Measurements from ENCODE around the gene NOTCH1. TPM values are rescaled to one million over a fixed set of nuclear protein-coding genes. Genes with fewer than 3 reads are reported as not detected.

The NOTCH1 gene
- total RNA-seq, 1 experiment from 2014 or later, result 53.4 TPM

DNA sequence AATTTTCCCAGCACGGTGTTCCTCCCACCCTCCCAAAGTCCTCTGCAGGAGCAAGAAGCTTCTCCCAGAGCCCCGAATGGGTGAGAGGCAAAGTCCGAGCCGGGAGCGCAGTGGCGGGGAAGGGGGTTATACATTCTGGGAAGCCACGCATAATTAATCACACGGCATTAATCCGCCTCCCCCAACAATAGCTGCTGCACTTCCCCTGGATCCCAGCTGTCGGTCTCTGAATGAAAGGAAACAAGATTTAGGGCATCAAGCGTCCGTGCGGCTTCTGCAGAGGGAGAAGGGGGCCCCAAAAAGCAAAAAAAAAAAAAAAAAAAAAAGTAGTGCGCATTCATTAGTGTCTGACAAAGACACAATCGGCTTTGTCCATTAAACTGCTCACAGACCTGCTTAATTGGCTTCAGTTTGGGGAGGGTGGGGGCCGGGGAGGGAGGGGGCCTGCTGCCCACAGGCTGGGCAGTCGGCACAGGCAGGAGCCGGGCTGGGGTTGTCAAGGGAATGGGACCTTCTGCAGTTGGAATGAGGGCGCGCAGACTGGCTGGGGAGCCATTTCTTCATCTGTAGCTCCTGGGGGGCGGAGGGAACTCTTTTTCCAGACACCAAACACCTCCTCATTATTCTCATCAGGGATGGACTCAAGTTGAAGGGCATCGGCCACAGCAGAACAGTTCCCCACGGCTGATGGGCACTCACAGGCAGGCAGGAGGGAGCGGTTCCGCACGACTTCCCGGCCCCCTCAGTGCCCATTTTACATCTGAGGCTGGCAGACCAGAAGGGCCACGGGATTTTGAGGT is 3.4 kb downstream of the NOTCH1 start:
- ChIA-PET CTCF (interaction anchor here (0.7 to 2.9 kb wide), 2 partner anchors 11 to 83 kb away, joined by 3 to 27 read pairs; no protein-coding TSS in a partner anchor), POLR2A (interaction anchor here (1.3 kb wide), 1 partner anchor 58 kb away, joined by 4 read pairs; no protein-coding TSS in a partner anchor)
- Mint-ChIP-seq H3K36me3 (ENCODE audit: insufficient read depth, unreplicated experiment) (peaks cover 44% of the 10 kb centered on the region), H3K9me3 (ENCODE audit: unreplicated experiment) (no peaks in the 10 kb centered on the region), H3K4me3 (ENCODE audit: unreplicated experiment) (no peak overlapping the region), H3K27ac (ENCODE audit: low read depth, unreplicated experiment) (no peak overlapping the region), H3K27me3 (ENCODE audit: insufficient read depth, unreplicated experiment) (no peaks in the 10 kb centered on the region), H3K4me1 (ENCODE audit: insufficient read depth, unreplicated experiment) (peaks cover 11% of the 10 kb centered on the region)
- TF ChIP-seq, protein P1, sequence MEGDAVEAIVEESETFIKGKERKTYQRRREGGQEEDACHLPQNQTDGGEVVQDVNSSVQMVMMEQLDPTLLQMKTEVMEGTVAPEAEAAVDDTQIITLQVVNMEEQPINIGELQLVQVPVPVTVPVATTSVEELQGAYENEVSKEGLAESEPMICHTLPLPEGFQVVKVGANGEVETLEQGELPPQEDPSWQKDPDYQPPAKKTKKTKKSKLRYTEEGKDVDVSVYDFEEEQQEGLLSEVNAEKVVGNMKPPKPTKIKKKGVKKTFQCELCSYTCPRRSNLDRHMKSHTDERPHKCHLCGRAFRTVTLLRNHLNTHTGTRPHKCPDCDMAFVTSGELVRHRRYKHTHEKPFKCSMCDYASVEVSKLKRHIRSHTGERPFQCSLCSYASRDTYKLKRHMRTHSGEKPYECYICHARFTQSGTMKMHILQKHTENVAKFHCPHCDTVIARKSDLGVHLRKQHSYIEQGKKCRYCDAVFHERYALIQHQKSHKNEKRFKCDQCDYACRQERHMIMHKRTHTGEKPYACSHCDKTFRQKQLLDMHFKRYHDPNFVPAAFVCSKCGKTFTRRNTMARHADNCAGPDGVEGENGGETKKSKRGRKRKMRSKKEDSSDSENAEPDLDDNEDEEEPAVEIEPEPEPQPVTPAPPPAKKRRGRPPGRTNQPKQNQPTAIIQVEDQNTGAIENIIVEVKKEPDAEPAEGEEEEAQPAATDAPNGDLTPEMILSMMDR (IDR thresholded peaks at IDR 0.05; ENCODE audit: unreplicated experiment), result no peak
- no TSS peak for BruUV-seq (replicated peaks)
- DNase-seq (ENCODE audit: unreplicated experiment), result no peak
- intact Hi-C loops (cut with micrococcal nuclease), result no loop called here

DNA sequence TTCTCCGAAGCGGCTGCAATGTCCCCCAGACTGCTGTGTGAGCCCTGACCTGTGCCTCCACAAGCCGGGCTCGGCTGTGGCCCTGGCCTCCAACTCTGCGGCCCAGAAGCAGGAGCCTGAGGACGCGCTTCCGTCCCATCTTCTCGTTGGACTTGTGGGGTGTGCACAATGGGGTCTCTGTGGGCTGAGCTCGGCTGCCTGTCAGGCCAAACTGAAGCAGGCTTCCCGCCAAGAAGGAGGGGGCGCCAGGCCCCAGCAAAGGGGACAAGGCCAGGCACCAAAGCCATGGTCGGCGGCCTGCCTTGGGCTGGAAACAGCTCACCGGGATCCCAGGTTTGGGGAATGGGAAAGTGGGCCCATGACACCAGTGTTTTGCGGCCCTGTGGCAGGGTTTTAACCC is 4.1 kb downstream of the NOTCH1 start:
- Mint-ChIP-seq H3K4me3 (ENCODE audit: unreplicated experiment) (no peak overlapping the region), H3K4me1 (ENCODE audit: insufficient read depth, unreplicated experiment) (peaks cover 5% of the 10 kb centered on the region), H3K36me3 (ENCODE audit: insufficient read depth, unreplicated experiment) (peaks cover 50% of the 10 kb centered on the region), H3K27ac (ENCODE audit: low read depth, unreplicated experiment) (no peak overlapping the region), H3K27me3 (ENCODE audit: insufficient read depth, unreplicated experiment) (no peaks in the 10 kb centered on the region), H3K9me3 (ENCODE audit: unreplicated experiment) (no peaks in the 10 kb centered on the region)
- DNase-seq (ENCODE audit: unreplicated experiment), result no peak
- BruUV-seq (replicated peaks), result no TSS peak
- TF ChIP-seq, protein P1 (IDR thresholded peaks at IDR 0.05; ENCODE audit: unreplicated experiment), result no peak
- intact Hi-C loops (cut with micrococcal nuclease), result no loop called here
- ChIA-PET CTCF (interaction anchor here (3.0 kb wide), 1 partner anchor 83 kb away, joined by 13 read pairs; no protein-coding TSS in a partner anchor), POLR2A (no interaction called here)

DNA sequence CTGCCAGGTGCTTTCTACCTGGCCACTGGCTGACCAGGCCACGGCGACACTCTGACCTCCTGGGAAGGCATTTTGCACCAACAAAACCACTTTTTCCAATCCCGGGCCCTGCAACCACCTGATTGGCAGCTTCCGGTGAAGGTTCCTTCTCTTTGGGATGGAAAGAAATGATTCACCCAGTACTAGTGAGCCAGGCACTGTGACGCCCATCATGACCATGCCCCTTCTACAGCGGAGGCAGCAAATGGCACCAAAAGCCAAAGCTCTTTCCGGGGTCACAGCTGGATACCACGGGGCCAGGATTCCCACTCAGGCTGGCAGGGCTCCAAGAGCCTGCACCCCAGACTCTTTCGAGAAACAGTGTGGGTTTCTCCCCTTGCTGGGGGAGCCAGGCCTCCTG is 4.7 kb downstream of the NOTCH1 start:
- Mint-ChIP-seq H3K9me3 (ENCODE audit: unreplicated experiment) (no peaks in the 10 kb centered on the region), H3K36me3 (ENCODE audit: insufficient read depth, unreplicated experiment) (peaks cover 50% of the 10 kb centered on the region), H3K27ac (ENCODE audit: low read depth, unreplicated experiment) (no peak overlapping the region), H3K4me1 (ENCODE audit: insufficient read depth, unreplicated experiment) (peaks cover 5% of the 10 kb centered on the region), H3K4me3 (ENCODE audit: unreplicated experiment) (no peak overlapping the region), H3K27me3 (ENCODE audit: insufficient read depth, unreplicated experiment) (no peaks in the 10 kb centered on the region)
- TF ChIP-seq, protein P1 (IDR thresholded peaks at IDR 0.05; ENCODE audit: unreplicated experiment), result no peak
- ChIA-PET POLR2A (interaction anchor here (0.6 to 1.1 kb wide), 2 partner anchors 48 to 268 kb away, joined by 3 read pairs; no protein-coding TSS in a partner anchor), CTCF (interaction anchor here (1.1 to 3.0 kb wide), 2 partner anchors 84 to 86 kb away, joined by 3 to 13 read pairs; no protein-coding TSS in a partner anchor)
- no peak for DNase-seq (ENCODE audit: unreplicated experiment)
- no TSS peak for BruUV-seq (replicated peaks)
- intact Hi-C loops (cut with micrococcal nuclease), result no loop called here

Measured in MCF 10A (cell line).